ENCODE measurements around the gene PRKAR1A. TPM values are rescaled to one million over a fixed set of nuclear protein-coding genes. Genes with fewer than 3 reads are reported as not detected.
"Not testable (repeated sequence)": the region's sequence is repeated elsewhere in the genome, so short reads cannot be mapped to it uniquely, and the experiment has no call there.

The PRKAR1A gene
- total RNA-seq, 2 donors from 2014 or later: 236 to 271 TPM

- DNase-seq (ENCODE audit: low spot score): no peak
- intact Hi-C loops (cut with DNase I): no loop called here
These were observed 58.3 kb downstream of the PRKAR1A start for GRCh38 chr17:68570526-68570925.

- DNase-seq (ENCODE audit: low spot score): no peak
- intact Hi-C loops (cut with DNase I): no loop called here
These were observed 60.1 kb downstream of the PRKAR1A start for GRCh38 chr17:68572138-68572842.

DNA sequence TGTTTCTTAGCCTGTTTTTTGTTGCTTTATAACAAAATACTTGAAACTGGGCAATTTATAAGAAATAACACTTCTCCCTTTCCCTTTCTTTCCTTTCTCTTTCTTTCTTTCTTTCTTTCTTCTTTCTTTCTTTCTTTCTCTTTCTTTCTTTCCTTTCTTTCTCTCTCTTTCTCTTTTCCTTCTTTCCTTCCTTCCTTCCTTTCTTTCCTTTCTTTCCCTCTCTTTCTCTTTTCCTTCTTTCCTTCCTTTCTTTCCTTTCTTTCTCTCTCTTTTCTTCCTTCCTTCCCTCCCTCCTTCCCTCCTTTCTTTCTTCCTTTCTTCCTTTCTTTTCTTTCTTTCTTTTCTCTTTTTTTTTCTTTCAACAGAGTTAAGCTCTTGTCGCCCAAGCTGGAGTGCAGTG is 61.1 kb downstream of the PRKAR1A start:
- intact Hi-C loops (cut with DNase I): no loop called here
- no peak for DNase-seq (ENCODE audit: low spot score)

GRCh38 chr17:68576137-68576536 is 63.9 kb downstream of the PRKAR1A start:
- DNase-seq (ENCODE audit: low spot score): no peak
- intact Hi-C loops (cut with DNase I): no loop called here

- intact Hi-C loops (cut with DNase I): no loop called here
- no peak for DNase-seq (ENCODE audit: low spot score)
These were observed 64.7 kb downstream of the PRKAR1A start for GRCh38 chr17:68576811-68577496.

- intact Hi-C loops (cut with DNase I): no loop called here
- no peak for DNase-seq (ENCODE audit: low spot score)
These were observed 65.2 kb downstream of the PRKAR1A start for GRCh38 chr17:68577497-68577821.

DNA sequence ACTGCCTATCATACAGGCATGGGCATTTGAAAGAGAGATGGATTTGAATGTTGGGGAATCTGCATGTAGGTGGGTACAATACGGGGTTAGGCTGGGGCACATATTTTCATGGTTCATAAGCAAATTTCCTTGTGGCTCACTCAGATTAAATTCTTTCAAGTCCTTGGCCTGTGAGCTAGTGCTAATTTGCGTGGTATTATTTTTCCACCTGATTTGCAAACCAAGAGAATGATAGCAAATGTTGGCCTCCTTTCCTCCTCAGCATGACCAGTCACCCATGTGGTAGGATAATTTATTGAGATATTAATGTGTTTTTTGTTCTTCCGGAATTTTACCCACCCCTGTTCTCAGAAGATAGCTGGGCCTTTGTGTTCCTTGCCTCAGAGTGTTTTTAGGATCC is 66.0 kb downstream of the PRKAR1A start:
- DNase-seq (ENCODE audit: low spot score): no peak
- intact Hi-C loops (cut with DNase I): no loop called here

DNA sequence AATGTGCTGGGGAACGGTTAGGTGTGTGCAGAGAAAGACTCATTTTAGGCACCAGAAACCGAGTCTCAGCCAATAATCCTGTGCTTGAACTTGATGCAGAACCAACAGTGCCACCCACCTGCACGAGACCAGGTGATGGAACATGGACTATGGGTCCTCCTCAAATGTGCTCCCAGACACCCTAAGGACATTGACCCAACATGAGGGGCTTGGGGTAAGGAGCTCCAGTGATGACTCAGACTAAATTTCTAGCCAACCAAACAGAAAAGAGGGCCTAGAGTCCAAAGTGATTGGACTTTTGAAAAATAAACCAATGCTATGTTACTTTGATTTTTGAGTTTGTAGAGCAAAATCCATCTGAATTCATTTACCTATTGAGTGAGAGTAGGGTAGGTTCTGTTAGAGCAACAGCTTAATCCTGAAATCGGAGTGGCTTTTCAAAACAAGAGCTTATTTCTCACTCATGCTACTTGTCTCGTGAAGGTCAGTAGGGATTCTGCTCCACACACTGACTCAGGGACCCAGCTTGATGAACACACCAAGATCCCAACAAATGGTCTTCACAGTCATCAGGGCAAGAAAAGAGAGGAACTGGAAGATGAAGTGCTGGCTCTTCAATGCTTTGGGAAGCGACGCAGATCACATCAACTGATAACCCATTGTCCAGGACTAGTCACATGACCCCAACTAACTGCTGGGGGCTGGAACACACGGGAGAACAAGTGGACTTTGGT is 67.1 kb downstream of the PRKAR1A start:
- intact Hi-C loops (cut with DNase I): no loop called here

DNA sequence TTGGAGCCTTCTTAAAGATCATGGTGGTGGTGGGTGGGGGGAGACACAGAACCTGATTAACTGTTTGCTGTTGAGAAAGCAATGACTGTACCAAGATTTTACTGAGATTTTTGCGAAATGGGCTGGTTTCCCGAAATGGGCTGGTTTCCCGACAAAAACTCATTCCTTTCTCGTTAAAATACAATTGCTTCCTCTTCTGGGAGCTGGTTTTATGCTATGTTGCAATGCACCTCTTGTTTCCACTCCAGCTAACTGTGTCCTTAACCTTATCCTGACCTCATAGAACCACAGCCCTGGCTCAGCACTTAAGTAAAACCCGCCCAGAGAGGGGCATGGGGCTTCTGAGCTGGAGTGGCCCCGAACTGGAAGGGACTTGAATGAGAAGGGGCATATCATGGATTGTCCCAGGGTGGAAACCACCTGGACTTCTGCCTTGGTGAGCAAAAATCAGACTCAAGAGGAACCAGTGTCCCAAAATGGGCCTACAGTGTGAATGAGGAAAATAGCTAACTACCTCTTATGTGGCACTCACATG is 68.1 kb downstream of the PRKAR1A start:
- intact Hi-C loops (cut with DNase I): no loop called here
- no peak for DNase-seq (ENCODE audit: low spot score)

More for the DNA sequence above, 67.1 kb downstream of the PRKAR1A start:
- no peak for DNase-seq (ENCODE audit: low spot score)

DNA sequence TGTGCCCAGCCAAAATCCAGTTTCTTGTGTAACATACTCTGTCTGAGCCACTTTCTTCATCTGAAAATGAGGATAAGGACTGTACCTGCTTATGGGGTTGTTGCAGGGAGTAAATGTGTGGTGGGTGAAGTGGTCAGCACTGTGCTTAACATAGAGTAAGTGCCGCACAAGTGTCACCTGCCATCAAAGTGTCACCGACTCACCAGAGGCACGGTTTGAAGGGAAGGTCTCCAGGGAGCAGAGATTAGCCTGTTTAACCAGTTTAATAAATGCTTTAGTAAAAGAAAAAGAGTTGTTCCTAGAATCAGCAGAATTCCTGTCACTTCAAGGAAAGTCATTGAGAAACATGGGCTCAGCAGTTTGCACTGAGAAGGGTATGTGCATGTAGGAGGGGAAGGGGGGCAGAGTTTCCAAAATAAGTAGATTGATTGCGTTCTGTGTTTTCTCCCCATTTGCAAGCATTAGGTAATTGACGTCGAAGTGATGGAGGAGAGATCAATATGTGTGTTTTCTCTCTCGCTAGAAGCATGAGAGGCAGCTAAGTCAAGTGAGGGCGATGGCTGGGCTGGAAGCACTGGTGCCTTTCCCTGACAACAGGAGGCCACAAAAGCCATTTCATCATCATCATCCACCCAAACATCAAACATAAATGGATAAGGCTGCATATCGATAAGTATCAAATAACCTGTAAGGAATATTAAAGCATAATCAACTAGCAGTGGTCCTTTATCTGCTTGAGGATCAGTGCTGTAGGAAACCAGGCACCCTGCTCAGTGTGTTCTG is 69.8 kb downstream of the PRKAR1A start:
- DNase-seq (ENCODE audit: low spot score): no peak
- intact Hi-C loops (cut with DNase I): no loop called here

- DNase-seq (ENCODE audit: low spot score); intact Hi-C loops (cut with DNase I): not testable (repeated sequence)
These were observed 70.6 kb downstream of the PRKAR1A start for GRCh38 chr17:68582867-68583266.

DNA sequence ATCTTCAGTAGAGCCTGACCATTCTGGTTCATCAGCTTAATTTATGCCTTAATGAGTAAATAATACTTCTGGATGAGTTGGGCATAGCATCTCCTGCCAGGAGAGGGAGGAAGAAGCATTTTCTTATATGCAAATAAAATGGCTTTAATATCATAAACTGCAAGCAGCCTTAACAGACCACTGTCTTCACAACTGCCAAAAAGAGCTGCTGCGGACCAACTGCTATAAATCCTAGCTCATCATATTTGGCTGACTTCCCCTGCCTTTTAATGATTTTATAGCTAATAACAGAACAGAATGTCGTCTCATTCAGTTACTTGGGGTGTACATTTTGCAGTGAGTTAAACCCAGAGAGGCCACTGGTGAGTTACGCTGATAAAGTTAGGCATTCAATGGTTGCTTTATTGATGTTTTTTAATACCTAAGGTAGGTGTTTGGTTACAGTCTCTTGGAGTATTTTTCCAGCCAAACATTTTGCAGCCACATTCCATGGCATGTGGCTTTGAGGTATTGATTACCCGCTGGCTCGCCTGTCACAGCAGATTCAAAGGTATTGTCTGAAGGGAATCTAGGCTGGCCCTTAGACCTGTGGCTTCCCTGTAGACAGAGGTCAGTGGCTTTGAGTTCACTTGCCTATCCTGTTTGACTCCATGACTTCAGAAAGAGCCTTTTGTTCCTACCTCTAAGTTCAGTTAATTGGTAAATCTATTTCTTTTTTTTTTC is 72.5 kb downstream of the PRKAR1A start:
- intact Hi-C loops (cut with DNase I): no loop called here
- no peak for DNase-seq (ENCODE audit: low spot score)

- no peak for DNase-seq (ENCODE audit: low spot score)
- intact Hi-C loops (cut with DNase I): no loop called here
These were observed 73.4 kb downstream of the PRKAR1A start for GRCh38 chr17:68585643-68586042.

GRCh38 chr17:68587026-68587425 is 74.8 kb downstream of the PRKAR1A start:
- intact Hi-C loops (cut with DNase I): no loop called here
- DNase-seq (ENCODE audit: low spot score): no peak

- intact Hi-C loops (cut with DNase I): no loop called here
These were observed 75.6 kb downstream of the PRKAR1A start for GRCh38 chr17:68587847-68588246.

GRCh38 chr17:68588362-68588761 is 76.1 kb downstream of the PRKAR1A start:
- DNase-seq (ENCODE audit: low spot score): no peak
- intact Hi-C loops (cut with DNase I): no loop called here

More at GRCh38 chr17:68587847-68588246, 75.6 kb downstream of the PRKAR1A start:
- DNase-seq (ENCODE audit: low spot score): no peak

- DNase-seq (ENCODE audit: low spot score): no peak
- intact Hi-C loops (cut with DNase I): no loop called here
These were observed 76.9 kb downstream of the PRKAR1A start for GRCh38 chr17:68589086-68589485.

GRCh38 chr17:68591583-68591982 is 79.4 kb downstream of the PRKAR1A start:
- DNase-seq (ENCODE audit: low spot score): no peak

DNA sequence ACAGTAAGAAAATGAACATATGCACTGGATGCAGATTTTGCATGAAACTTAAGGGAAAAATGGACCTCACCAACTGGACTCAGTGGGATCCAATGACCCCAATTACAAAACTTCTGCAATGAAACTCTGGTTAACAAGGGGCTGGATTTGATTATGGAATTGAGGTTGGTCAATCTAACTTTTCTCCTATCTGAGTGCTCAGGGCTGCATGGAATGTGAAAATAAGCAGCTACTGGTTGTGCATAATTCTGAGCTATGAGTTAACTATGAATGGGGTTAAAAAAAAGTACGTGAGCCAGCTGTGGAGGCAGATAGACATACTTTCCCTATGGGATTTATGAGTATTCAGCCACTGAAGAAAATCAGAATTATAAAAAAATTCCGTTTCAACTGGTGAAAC is 79.8 kb downstream of the PRKAR1A start:
- no peak for DNase-seq (ENCODE audit: low spot score)
- intact Hi-C loops (cut with DNase I): no loop called here

More at GRCh38 chr17:68591583-68591982, 79.4 kb downstream of the PRKAR1A start:
- intact Hi-C loops (cut with DNase I): no loop called here

All from posterior vena cava (tissue), 2 donors.